Neural cell (in vitro differentiated cells): ENCODE results near the gene CFAP161. TPM values are rescaled to one million over a fixed set of nuclear protein-coding genes. Genes with fewer than 3 reads are reported as not detected.

Source experiments
- H2AFZ ChIP-seq: fragments of 200-600, 300-800 bp; sonication (generic), shearing (Covaris generic); 2 replicates; pipeline ENCODE4 v1.6.0; 2014; ENCODE audit warnings: low read depth, mild to moderate bottlenecking, antibody characterized with exemption, low read length, moderate library complexity
- H3F3A ChIP-seq: fragments of 200-600 bp; shearing (Covaris generic); 2 replicates; pipeline ENCODE4 v1.6.1; 2016; ENCODE audit warnings: mild to moderate bottlenecking, moderate library complexity, mixed read lengths, antibody characterized with exemption, low read length; ENCODE audit not compliant: insufficient read depth, poor library complexity, severe bottlenecking
- H3K27ac ChIP-seq: fragments of 200-600, 300-800 bp; sonication (generic), shearing (Covaris generic); 2 replicates; pipeline ENCODE4 v1.5.1; 2014; ENCODE audit warnings: mild to moderate bottlenecking, low read length, moderate library complexity
- H3K27me3 ChIP-seq: fragments of 300-800, 200-600 bp; sonication (generic), shearing (Covaris generic); 2 replicates; pipeline ENCODE4 v1.6.0; 2014; ENCODE audit warnings: mild to moderate bottlenecking, low read depth, low read length, moderate library complexity; ENCODE audit not compliant: insufficient read depth
- H3K36me3 ChIP-seq: fragments of 300-800, 200-600 bp; sonication (generic), shearing (Covaris generic); 2 replicates; pipeline ENCODE4 v1.5.1; 2014; ENCODE audit warnings: mild to moderate bottlenecking, antibody characterized with exemption, low read length, moderate library complexity; ENCODE audit not compliant: insufficient read depth
- H3K4me2 ChIP-seq: fragments of 300-800, 200-600 bp; sonication (generic), shearing (Covaris generic); 2 replicates; pipeline ENCODE4 v1.6.0; 2014; ENCODE audit warnings: mild to moderate bottlenecking, low read length
- H3K4me3 ChIP-seq: fragments of 300-800, 200-600 bp; sonication (generic), shearing (Covaris generic); 2 replicates; pipeline ENCODE4 v1.5.1; 2014; ENCODE audit warnings: mild to moderate bottlenecking, low read length, moderate library complexity
- H3K79me2 ChIP-seq: fragments of 200-600 bp; shearing (Covaris generic); replicated peaks from 2 replicates; pipeline ENCODE4 v1.6.0; 2014; ENCODE audit warnings: mild to moderate bottlenecking, low read length, moderate library complexity; ENCODE audit not compliant: insufficient read depth
- H3K9ac ChIP-seq: fragments of 300-800, 200-600 bp; sonication (generic), shearing (Covaris generic); 2 replicates; pipeline ENCODE4 v1.6.1; 2016; ENCODE audit warnings: mild to moderate bottlenecking, low read length, mixed read lengths
- H3K9me2 ChIP-seq: fragments of 200-600 bp; shearing (Covaris generic); 2 replicates; pipeline ENCODE4 v1.6.1; 2016; ENCODE audit warnings: mild to moderate bottlenecking, low read length, mixed read lengths; ENCODE audit not compliant: insufficient read depth
- H3K9me3 ChIP-seq: fragments of 200-600, 300-800 bp; sonication (generic), shearing (Covaris generic); 2 replicates; pipeline ENCODE4 v1.6.1; 2016; ENCODE audit warnings: mild to moderate bottlenecking, mixed run types, low read length, moderate library complexity, mixed read lengths
- H4K20me1 ChIP-seq: fragments of 200-600 bp; shearing (Covaris generic); 2 replicates; pipeline ENCODE4 v1.6.1; 2016; ENCODE audit warnings: mild to moderate bottlenecking, mixed run types; ENCODE audit not compliant: insufficient read depth
- EP300 ChIP-seq: fragments of 450-650 bp; conservative IDR thresholded peaks from 2 replicates; pipeline ENCODE4 v1.6.1; 2014; ENCODE audit warnings: antibody characterized with exemption, mild to moderate bottlenecking, moderate library complexity; ENCODE audit not compliant: poor library complexity, severe bottlenecking
- EZH2 ChIP-seq: fragments of 200-600, 300-800 bp; shearing (Covaris generic), sonication (generic); IDR thresholded peaks from 2 replicates; pipeline ENCODE4 v1.6.1; 2014; ENCODE audit warnings: antibody characterized with exemption, low read length, borderline replicate concordance, mild to moderate bottlenecking; ENCODE audit not compliant: insufficient read depth, poor library complexity, severe bottlenecking
- MXI1 ChIP-seq: fragments of 450-650 bp; conservative IDR thresholded peaks from 2 replicates; pipeline ENCODE4 v1.6.1; 2014; ENCODE audit warnings: antibody characterized with exemption, mild to moderate bottlenecking; ENCODE audit not compliant: poor library complexity, severe bottlenecking
- POLR2AphosphoS5 ChIP-seq: IDR thresholded peaks from 2 replicates; pipeline ENCODE4 v1.6.1; 2012
- RAD21 ChIP-seq: fragments of 450-650 bp; conservative IDR thresholded peaks from 2 replicates; pipeline ENCODE4 v1.6.1; 2014; ENCODE audit warnings: antibody characterized with exemption, mild to moderate bottlenecking, moderate library complexity
- SMC3 ChIP-seq: fragments of 450-650 bp; conservative IDR thresholded peaks from 2 replicates; pipeline ENCODE4 v1.6.1; 2014; ENCODE audit warnings: antibody characterized with exemption, mild to moderate bottlenecking, moderate library complexity; ENCODE audit not compliant: poor library complexity
- polyA plus RNA-seq: library from polyadenylated mRNA; depleted of rRNA; stranded (reverse); fragments of >200 nt; gene quantifications from 2 replicates; pipeline ENCODE4 v1.2.3, GENCODE V29; 2014
- TF ChIP-seq, protein P1 (sequence below): IDR thresholded peaks from 2 replicates; pipeline ENCODE4 v1.6.1; 2012; ENCODE audit warnings: borderline replicate concordance
- TF ChIP-seq, protein P2 (sequence below): fragments of 450-650 bp; IDR thresholded peaks from 2 replicates; pipeline ENCODE4 v1.5.1; 2014; ENCODE audit warnings: antibody characterized with exemption, mild to moderate bottlenecking, moderate library complexity; ENCODE audit not compliant: poor library complexity, severe bottlenecking

CFAP161 gene
- polyA plus RNA-seq, 1 donor from 2014 or later, result not detected

DNA sequence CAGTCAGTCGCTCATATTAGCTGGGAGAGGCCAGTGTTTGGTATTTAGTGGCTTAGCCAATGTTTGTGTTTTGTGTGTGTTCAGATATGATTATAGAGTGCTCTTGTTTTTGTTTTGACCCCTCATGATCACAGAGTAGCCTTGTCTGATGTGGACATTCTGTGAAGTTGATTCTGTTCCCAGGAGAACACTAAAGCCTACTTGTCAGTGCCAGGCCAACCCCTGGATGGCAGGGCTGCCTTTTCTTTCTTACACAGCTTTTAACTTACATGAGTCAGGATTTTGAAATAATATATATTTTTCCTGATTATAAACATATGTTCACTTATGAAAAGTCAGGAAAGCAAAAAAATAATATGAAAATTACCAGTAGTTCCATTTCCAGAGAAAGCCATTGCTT, 11.9 kb downstream of the CFAP161 start:
- H3K27me3 ChIP-seq, result no peaks in the 10 kb centered on the region
- H3K9me2 ChIP-seq, result no peaks in the 10 kb centered on the region
- H3K9ac ChIP-seq, result no peak overlapping the region
- no peaks in the 10 kb centered on the region for H3F3A ChIP-seq
- H3K36me3 ChIP-seq, result no peaks in the 10 kb centered on the region
- H3K4me2 ChIP-seq, result no peak overlapping the region
- no peaks in the 10 kb centered on the region for H3K79me2 ChIP-seq
- no peak overlapping the region for H2AFZ ChIP-seq
- H3K4me3 ChIP-seq, result no peak overlapping the region
- H4K20me1 ChIP-seq, result no peaks in the 10 kb centered on the region
- H3K9me3 ChIP-seq, result no peaks in the 10 kb centered on the region
- H3K27ac ChIP-seq, result no peak overlapping the region
- TF ChIP-seq, protein P1, sequence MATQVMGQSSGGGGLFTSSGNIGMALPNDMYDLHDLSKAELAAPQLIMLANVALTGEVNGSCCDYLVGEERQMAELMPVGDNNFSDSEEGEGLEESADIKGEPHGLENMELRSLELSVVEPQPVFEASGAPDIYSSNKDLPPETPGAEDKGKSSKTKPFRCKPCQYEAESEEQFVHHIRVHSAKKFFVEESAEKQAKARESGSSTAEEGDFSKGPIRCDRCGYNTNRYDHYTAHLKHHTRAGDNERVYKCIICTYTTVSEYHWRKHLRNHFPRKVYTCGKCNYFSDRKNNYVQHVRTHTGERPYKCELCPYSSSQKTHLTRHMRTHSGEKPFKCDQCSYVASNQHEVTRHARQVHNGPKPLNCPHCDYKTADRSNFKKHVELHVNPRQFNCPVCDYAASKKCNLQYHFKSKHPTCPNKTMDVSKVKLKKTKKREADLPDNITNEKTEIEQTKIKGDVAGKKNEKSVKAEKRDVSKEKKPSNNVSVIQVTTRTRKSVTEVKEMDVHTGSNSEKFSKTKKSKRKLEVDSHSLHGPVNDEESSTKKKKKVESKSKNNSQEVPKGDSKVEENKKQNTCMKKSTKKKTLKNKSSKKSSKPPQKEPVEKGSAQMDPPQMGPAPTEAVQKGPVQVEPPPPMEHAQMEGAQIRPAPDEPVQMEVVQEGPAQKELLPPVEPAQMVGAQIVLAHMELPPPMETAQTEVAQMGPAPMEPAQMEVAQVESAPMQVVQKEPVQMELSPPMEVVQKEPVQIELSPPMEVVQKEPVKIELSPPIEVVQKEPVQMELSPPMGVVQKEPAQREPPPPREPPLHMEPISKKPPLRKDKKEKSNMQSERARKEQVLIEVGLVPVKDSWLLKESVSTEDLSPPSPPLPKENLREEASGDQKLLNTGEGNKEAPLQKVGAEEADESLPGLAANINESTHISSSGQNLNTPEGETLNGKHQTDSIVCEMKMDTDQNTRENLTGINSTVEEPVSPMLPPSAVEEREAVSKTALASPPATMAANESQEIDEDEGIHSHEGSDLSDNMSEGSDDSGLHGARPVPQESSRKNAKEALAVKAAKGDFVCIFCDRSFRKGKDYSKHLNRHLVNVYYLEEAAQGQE, result no peak
- TF ChIP-seq MXI1 (no peak), RAD21 (no peak), EP300 (no peak), POLR2AphosphoS5 (no peak)
- TF ChIP-seq, protein P2, sequence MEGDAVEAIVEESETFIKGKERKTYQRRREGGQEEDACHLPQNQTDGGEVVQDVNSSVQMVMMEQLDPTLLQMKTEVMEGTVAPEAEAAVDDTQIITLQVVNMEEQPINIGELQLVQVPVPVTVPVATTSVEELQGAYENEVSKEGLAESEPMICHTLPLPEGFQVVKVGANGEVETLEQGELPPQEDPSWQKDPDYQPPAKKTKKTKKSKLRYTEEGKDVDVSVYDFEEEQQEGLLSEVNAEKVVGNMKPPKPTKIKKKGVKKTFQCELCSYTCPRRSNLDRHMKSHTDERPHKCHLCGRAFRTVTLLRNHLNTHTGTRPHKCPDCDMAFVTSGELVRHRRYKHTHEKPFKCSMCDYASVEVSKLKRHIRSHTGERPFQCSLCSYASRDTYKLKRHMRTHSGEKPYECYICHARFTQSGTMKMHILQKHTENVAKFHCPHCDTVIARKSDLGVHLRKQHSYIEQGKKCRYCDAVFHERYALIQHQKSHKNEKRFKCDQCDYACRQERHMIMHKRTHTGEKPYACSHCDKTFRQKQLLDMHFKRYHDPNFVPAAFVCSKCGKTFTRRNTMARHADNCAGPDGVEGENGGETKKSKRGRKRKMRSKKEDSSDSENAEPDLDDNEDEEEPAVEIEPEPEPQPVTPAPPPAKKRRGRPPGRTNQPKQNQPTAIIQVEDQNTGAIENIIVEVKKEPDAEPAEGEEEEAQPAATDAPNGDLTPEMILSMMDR, result no peak

DNA sequence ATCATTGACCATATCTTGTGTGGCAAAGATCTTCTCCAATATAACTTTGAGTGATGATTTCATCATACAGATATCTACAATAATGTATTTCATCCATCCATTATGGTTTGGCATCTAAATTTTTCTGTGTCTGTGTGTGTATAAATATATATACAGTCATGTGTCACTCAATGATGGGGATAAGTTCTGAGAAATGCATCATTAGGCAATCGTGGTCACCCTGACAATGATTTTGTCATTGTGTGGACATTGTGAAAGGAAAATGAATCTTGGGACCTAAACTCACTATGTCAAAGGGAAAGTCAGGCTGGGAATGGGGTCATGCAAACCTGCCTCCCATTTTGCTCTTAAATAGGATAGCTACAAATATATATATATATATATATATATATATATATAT, 12.4 kb downstream of the CFAP161 start:
- Histone ChIP-seq H3K27me3 (no peaks in the 10 kb centered on the region), H3K9ac (no peak overlapping the region), H3K9me2 (no peaks in the 10 kb centered on the region), H3K36me3 (no peaks in the 10 kb centered on the region), H3K4me2 (no peak overlapping the region), H4K20me1 (no peaks in the 10 kb centered on the region), H3K9me3 (no peaks in the 10 kb centered on the region), H3K4me3 (no peak overlapping the region), H3K27ac (no peak overlapping the region), H3K79me2 (no peaks in the 10 kb centered on the region), H2AFZ (no peak overlapping the region), H3F3A (no peaks in the 10 kb centered on the region)
- TF ChIP-seq, protein P1, result no peak
- TF ChIP-seq, protein P2, result no peak
- TF ChIP-seq SMC3 (no peak), MXI1 (no peak), RAD21 (no peak), EP300 (no peak), EZH2 (no peak)
